GM21381 (cell line): ENCODE measurements around the gene GALM.
"Not testable (repeated sequence)": the region's sequence is repeated elsewhere in the genome, so short reads cannot be mapped to it uniquely, and the experiment has no call there.

Source experiments
- ATAC-seq: cut with Tn5 transposase; IDR thresholded peaks from one replicate; pipeline ENCODE4 v1.9.1; 2021; ENCODE audit warnings: mild to moderate bottlenecking, moderate library complexity; ENCODE audit not compliant: unreplicated experiment

The GALM gene

GRCh38 chr2:38737000-38737698, 71.2 kb downstream of the GALM start:
- not testable (repeated sequence) for ATAC-seq

GRCh38 chr2:38737925-38738324, 72.0 kb downstream of the GALM start:
- ATAC-seq, result no peak

DNA sequence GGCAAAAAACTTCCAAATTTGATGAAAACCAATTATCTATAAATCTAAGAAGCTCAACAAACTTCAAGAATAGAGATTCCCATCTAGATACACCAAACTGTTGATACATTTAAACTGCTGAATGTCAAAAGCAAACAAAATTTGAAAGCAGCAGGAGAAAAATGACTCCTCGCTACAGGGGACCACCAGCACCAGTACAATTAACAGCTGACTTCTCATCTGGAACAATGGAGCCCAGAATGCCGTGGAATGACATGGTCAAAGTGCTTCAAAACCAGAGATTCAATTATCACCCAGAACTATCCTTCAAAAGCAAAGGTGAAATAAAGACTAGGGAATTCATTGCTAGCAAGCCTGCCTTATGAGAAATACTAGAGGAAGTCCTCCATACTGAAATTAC, 73.6 kb downstream of the GALM start:
- ATAC-seq, result no peak

DNA sequence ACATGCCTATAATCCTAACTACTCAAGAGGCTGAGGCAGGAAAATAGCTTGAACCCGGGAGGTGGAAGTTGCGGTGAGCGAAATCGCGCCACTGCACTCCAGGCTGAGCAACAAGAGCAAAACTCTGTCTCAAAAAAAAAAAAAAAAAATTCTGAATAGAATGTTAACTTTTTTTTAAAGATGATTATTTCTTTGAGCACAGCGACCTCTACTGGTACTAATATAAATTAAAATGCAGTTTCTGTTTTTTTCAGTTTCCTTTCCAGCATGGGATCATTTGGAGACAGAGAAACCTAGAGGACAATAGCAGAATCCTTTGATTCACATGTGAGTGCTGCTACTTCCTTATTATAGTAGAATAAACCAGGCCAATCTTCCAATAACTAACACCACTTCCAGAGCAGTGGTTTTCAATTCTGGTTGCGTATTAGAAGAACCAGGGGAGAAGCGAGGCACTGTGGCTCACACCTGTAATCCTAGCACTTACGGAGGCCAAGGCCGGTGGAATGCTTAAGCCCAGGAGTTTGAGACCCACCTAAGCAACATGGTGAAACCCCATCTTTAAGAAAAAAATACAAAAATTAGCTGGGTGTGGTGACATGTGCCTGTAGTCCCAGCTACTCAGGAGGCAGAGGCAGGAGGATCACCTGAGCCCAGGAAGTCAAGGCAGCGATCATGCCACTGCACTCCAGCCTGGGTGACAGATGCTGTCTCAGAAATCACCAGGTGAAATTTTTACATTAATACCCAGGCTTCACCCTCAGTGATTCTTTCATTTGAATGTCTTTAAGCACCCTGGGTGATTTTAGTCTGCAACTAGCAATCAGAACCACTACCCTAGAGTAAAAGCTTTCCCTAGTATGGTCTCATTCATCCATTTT, 75.2 kb downstream of the GALM start:
- no peak for ATAC-seq

- no peak for ATAC-seq
These were observed 77.1 kb downstream of the GALM start for GRCh38 chr2:38742797-38743559.

- ATAC-seq, result no peak
These were observed 77.9 kb downstream of the GALM start for GRCh38 chr2:38743672-38744398.

GRCh38 chr2:38744399-38744780, 78.5 kb downstream of the GALM start:
- ATAC-seq, result no peak

GRCh38 chr2:38745267-38745666, 79.4 kb downstream of the GALM start:
- no peak for ATAC-seq

GRCh38 chr2:38747007-38747424, 81.1 kb downstream of the GALM start:
- ATAC-seq, result no peak

GRCh38 chr2:38747819-38748218, 81.9 kb downstream of the GALM start:
- no peak for ATAC-seq

DNA sequence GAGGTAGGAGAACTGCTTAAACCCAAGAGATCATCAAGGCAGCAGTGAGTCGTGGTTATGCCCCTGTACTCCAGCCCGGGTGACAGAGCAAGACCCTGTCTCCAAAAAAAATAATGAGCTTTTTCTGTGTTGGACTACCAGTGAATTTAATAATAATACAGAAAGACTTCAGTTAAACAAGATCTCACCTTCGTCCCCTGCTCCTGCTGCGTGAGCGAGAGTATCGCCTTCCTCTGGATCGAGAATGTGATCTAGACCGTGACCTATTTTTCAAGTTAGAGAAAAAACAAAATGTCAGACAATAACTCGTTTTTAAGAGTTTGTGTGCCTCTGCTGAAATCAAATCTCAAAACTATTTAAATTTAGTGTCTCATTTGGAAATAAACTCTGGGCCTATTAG, 82.5 kb downstream of the GALM start:
- no peak for ATAC-seq

DNA sequence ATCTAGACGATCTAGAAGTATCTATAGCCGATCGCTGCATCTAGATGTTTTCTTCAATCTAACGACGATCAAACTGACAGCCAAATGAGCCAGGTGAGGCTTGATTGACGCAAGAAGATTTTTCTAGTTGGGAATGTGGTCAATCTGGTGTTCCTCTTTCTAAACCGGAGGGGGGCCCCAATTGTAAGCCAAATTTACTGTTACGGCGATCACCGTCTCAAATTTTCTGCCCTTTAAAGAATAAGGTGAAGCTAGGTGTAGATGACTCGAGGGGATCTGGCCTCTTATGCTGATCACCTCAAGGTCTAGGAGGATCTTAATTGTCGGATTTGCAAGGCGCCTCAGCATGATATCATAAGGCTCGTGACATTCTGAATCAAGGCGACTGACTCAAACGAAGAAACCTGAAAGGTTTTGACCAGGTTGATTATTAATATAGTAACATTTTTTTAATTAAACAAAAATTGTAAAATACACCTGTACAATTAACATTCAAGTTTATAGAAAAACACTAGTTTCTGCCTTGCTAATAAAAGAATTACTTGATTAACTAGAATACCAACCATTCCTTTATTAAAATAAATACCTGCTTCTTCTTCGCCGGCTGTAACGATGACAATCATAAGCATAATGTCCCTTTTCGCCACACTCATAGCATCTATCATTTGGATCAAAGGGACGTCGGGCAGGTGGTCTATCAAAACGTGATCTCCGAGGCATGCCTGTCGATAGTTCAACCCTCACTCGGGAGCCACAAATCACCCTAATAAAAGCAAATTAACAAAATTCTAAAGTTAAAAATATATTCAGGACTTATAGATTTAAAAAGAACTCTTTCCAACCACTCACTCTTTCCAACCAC, 83.3 kb downstream of the GALM start:
- no peak for ATAC-seq

GRCh38 chr2:38750011-38750890, 84.3 kb downstream of the GALM start:
- peak; percentile 46 for ATAC-seq

DNA sequence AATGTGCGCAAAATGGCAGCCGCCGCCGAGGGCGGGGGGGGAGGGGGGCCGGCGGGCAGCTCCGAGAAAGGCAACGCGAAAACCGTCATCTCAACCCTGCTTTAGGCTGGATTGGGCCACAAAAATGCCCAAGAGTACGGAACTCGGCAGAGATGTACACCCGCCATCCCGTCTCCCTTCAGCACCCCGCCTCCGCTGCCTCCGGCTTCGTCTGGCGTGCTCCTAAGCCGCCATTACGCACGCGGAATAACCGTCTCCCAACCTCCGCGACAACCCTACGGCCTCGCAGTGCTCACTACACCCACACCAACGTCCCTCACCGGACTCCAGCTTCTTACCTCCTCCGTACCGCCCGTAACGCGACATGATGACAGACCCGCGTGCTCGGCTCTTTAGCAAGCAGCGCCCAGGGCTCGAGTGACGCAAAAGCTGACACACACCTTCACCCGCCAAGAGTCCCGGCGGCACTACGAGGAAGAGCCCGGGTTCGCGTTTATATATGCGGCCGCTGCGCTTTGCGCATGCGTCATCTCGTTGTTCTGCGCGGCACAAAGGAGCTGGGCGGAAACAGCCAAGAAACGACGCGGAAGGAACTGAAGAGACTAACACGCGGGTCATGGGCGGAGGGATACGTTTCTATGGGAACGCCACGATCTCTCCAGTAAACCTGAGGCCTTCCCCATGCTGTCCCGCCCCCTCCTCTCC, 85.1 kb downstream of the GALM start, which contains the start of gene SRSF7:
Gene SRSF7 (minus strand): TSS at position 471 of the 705 bp plus-strand sequence. CDS start 105 bp downstream, at position 366.
- peak; percentile 78 for ATAC-seq

DNA sequence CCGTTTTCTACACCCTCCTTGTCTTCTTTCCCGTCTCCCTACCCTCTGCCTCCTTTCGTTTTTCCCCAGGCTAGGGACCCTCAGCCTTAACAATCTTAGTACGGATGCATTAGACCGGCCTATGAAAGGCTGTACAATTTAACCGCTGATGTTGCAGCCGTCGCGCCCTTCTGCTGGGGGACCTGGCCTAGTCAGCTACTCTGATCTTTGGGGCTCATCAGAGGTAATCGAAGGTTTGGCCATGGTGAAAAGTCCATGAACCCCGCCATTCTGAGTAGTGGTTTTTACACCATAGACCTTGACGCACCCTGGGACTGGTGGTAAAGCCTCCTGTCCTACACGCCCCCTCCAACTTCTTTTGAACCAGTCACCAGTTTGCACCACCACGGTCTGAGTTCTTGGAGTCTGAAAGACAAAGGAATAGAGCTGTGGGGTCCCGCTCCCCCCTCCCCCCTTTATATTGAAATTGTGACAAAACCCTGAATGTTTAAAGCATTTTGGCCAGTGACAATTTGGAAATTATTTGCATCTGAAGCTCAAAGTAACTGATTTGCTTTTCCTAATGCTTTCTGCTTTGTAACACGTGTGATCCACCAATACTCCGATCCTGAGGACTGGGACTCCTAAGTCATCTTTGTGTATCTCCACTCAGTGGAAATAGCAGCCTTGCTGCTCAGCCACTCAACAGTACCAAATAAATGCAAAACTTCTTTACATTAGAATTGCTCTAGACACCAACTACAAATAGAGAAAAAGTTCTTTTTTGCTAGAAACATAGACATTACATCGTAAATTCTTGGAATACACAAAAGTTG, 85.9 kb downstream of the GALM start:
- no peak for ATAC-seq

GRCh38 chr2:38754049-38754448, 88.1 kb downstream of the GALM start:
- no peak for ATAC-seq

DNA sequence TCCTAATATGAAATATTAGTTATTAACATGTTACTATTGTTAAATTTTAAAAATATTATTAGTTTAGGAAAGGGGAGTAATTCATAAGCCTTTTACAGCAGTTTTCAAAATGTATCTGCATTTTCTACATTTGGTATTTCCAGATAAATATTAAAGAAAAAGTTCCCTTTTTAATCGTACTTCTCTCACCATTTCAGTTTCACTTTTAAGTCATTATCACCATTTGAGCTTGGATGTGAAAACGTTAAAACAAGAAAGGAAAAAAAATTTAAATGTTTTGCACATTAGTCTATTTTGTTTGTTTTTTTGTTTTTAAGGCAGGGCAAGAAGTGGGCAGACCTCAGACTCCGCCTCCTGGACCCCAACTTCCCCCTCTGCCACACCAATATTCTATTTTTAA, 88.6 kb downstream of the GALM start:
- ATAC-seq, result no peak
